ENCODE data around the gene SBSN. TPM values are rescaled to one million over a fixed set of nuclear protein-coding genes. Genes with fewer than 3 reads are reported as not detected.

SBSN gene
- total and polyA plus RNA-seq, 10 of the 15 experiments (the other 5 are each of a cell fraction or from before 2014, with no cell fraction given): 0.09 TPM; not detected in 9

DNA sequence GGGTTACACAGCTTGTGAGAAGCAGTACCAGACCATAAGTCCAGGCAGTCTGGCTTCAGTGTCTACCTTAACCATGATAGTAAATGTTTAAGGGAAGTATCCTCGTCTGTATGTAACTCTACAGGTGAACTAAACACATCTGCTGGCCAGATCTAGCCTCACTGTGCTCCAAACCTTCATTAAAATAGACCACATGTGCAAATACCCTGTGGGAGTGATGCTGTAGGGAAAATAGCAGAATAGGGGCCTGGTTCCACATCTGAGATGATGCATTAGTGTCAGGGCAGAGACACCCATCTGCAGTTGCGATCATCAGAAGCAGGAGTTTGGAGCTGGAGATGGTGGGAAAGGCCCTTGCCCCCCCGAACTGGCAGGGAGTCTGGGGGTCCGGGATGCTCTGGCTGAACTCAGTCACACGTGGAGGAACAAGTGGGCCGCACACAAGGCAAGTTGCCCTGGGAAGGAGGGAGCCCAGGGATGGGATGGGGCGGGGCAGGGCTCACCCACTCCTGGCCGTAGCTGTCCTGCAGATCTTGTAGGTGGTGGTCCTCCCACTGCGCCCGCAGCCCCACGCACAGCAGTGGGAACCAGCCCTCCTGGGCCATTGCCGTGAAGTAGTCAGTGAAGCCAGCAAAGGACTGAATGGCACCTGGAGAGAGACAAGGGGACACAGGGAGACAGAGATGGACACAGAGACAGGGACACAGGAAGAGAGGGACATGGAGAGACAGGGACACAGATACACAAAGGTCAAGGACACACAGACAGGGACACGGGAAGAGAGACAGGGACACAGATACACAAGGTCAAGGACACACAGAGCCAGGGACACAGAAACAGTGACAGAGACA is 24.6 kb upstream of the SBSN start:
- Histone ChIP-seq H3K36me3 (ENCODE audit: control insufficient read depth in 2 of 2, insufficient read depth in 2 of 2, low read length in 1 of 2) (no peaks in the 10 kb centered on the region; a peak in 1 of 4 replicates), H3K27ac (ENCODE audit: control insufficient read depth, insufficient read depth) (no peak overlapping the region), H2AFZ (ENCODE audit: control insufficient read depth, low read depth, low read length) (no peak overlapping the region), H3K4me3 (no peak overlapping the region), H3K4me2 (ENCODE audit: control insufficient read depth, insufficient read depth) (no peak overlapping the region), H3K79me2 (ENCODE audit: control insufficient read depth, insufficient read depth, low read length) (no peaks in the 10 kb centered on the region), H4K20me1 (ENCODE audit: control insufficient read depth, insufficient read depth) (no peaks in the 10 kb centered on the region), H3K4me1 (ENCODE audit: control insufficient read depth, insufficient read depth, low read length) (no peaks in the 10 kb centered on the region), H3K9me3 (replicated peaks; ENCODE audit: control insufficient read depth, insufficient read depth, low read length) (no peaks in the 10 kb centered on the region), H3K9ac (ENCODE audit: control insufficient read depth, insufficient read depth, low read length) (no peak overlapping the region), H3K27me3 (replicated peaks in 1 of 2; ENCODE audit: control insufficient read depth in 2 of 2, insufficient read depth in 2 of 2, low read length in 1 of 2) (no peaks in the 10 kb centered on the region; a peak in 1 of 4 replicates)
- RAD21 ChIA-PET (ENCODE audit: unreplicated experiment): no interaction called here
- POLR2A ChIA-PET: no interaction called here
- intact Hi-C loops (cut with micrococcal nuclease; ENCODE audit: unreplicated experiment) (no loop called here), in situ Hi-C loops (cut with MboI) (no loop called here)
- BruUV-seq (replicated peaks): no TSS peak
- TF ChIP-seq KAT2A (conservative IDR thresholded peaks at IDR 0.05; ENCODE audit: control insufficient read depth, low read depth, low read length) (no peak), FOXM1 (IDR thresholded peaks at IDR 0.05; ENCODE audit: low read depth, low read length) (no peak), MEF2A (IDR thresholded peaks at IDR 0.05; ENCODE audit: insufficient read depth, low read depth, low read length) (no peak), ESRRA (IDR thresholded peaks at IDR 0.05; ENCODE audit: low read length) (no peak), STAT3 (IDR thresholded peaks at IDR 0.05; ENCODE audit: low read depth, low read length) (no peak), SIN3A (IDR thresholded peaks at IDR 0.05; ENCODE audit: low read depth, low read length) (no peak), SREBF2 (IDR thresholded peaks at IDR 0.05; ENCODE audit: low read length) (no peak), KLF5 (IDR thresholded peaks at IDR 0.05; ENCODE audit: partially characterized antibody) (no peak)
- TF ChIP-seq, protein P1, sequence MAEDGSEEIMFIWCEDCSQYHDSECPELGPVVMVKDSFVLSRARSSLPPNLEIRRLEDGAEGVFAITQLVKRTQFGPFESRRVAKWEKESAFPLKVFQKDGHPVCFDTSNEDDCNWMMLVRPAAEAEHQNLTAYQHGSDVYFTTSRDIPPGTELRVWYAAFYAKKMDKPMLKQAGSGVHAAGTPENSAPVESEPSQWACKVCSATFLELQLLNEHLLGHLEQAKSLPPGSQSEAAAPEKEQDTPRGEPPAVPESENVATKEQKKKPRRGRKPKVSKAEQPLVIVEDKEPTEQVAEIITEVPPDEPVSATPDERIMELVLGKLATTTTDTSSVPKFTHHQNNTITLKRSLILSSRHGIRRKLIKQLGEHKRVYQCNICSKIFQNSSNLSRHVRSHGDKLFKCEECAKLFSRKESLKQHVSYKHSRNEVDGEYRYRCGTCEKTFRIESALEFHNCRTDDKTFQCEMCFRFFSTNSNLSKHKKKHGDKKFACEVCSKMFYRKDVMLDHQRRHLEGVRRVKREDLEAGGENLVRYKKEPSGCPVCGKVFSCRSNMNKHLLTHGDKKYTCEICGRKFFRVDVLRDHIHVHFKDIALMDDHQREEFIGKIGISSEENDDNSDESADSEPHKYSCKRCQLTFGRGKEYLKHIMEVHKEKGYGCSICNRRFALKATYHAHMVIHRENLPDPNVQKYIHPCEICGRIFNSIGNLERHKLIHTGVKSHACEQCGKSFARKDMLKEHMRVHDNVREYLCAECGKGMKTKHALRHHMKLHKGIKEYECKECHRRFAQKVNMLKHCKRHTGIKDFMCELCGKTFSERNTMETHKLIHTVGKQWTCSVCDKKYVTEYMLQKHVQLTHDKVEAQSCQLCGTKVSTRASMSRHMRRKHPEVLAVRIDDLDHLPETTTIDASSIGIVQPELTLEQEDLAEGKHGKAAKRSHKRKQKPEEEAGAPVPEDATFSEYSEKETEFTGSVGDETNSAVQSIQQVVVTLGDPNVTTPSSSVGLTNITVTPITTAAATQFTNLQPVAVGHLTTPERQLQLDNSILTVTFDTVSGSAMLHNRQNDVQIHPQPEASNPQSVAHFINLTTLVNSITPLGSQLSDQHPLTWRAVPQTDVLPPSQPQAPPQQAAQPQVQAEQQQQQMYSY (CRISPR knock-in tag; IDR thresholded peaks at IDR 0.05): no peak
- TF ChIP-seq, protein P2, sequence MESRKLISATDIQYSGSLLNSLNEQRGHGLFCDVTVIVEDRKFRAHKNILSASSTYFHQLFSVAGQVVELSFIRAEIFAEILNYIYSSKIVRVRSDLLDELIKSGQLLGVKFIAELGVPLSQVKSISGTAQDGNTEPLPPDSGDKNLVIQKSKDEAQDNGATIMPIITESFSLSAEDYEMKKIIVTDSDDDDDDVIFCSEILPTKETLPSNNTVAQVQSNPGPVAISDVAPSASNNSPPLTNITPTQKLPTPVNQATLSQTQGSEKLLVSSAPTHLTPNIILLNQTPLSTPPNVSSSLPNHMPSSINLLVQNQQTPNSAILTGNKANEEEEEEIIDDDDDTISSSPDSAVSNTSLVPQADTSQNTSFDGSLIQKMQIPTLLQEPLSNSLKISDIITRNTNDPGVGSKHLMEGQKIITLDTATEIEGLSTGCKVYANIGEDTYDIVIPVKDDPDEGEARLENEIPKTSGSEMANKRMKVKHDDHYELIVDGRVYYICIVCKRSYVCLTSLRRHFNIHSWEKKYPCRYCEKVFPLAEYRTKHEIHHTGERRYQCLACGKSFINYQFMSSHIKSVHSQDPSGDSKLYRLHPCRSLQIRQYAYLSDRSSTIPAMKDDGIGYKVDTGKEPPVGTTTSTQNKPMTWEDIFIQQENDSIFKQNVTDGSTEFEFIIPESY (IDR thresholded peaks at IDR 0.05): no peak
- TF ChIP-seq, protein P3, sequence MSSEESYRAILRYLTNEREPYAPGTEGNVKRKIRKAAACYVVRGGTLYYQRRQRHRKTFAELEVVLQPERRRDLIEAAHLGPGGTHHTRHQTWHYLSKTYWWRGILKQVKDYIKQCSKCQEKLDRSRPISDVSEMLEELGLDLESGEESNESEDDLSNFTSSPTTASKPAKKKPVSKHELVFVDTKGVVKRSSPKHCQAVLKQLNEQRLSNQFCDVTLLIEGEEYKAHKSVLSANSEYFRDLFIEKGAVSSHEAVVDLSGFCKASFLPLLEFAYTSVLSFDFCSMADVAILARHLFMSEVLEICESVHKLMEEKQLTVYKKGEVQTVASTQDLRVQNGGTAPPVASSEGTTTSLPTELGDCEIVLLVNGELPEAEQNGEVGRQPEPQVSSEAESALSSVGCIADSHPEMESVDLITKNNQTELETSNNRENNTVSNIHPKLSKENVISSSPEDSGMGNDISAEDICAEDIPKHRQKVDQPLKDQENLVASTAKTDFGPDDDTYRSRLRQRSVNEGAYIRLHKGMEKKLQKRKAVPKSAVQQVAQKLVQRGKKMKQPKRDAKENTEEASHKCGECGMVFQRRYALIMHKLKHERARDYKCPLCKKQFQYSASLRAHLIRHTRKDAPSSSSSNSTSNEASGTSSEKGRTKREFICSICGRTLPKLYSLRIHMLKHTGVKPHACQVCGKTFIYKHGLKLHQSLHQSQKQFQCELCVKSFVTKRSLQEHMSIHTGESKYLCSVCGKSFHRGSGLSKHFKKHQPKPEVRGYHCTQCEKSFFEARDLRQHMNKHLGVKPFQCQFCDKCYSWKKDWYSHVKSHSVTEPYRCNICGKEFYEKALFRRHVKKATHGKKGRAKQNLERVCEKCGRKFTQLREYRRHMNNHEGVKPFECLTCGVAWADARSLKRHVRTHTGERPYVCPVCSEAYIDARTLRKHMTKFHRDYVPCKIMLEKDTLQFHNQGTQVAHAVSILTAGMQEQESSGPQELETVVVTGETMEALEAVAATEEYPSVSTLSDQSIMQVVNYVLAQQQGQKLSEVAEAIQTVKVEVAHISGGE (CRISPR knock-in tag; IDR thresholded peaks at IDR 0.05): no peak
- DNase-seq (ENCODE audit: low read depth, low spot score) (no peak), ATAC-seq (no peak), FAIRE-seq (no peak)
- SMC1A ChIA-PET (ENCODE audit: uncharacterized antibody, unreplicated experiment): no interaction called here
- WGBS (ENCODE audit: insufficient coverage, insufficient replicate concordance, low lambda C conversion rate, missing lambda C conversion rate): 58% methylated on average over 11 of the region's 13 CpGs
- CTCF ChIA-PET: interaction anchor here (0.8 to 1.4 kb wide), 2 partner anchors 42 to 140 kb away, joined by 3 to 6 read pairs; no protein-coding TSS in a partner anchor

All from GM12878 (cell line).